Measurements from ENCODE around the gene ASL.
"Not testable (repeated sequence)": the region's sequence is repeated elsewhere in the genome, so short reads cannot be mapped to it uniquely, and the experiment has no call there.

ASL gene

GRCh38 chr7:66052447-66052846, 23.2 kb upstream of the ASL start:
- no peak for ATAC-seq
- no peaks in the 10 kb centered on the region for H3K9me3 Mint-ChIP-seq

GRCh38 chr7:66054063-66054462, 21.6 kb upstream of the ASL start:
- no peak overlapping the region for H3K27ac Mint-ChIP-seq
- no peaks in the 10 kb centered on the region for H3K9me3 Mint-ChIP-seq
- H3K4me3 Mint-ChIP-seq: no peak overlapping the region
- no peaks in the 10 kb centered on the region for H3K36me3 Mint-ChIP-seq (ENCODE audit: low read depth)
- DNase-seq (no peak), ATAC-seq (no peak)
- H3K4me1 Mint-ChIP-seq: no peaks in the 10 kb centered on the region
- no peaks in the 10 kb centered on the region for H3K27me3 Mint-ChIP-seq

More at GRCh38 chr7:66052447-66052846, 23.2 kb upstream of the ASL start:
- DNase-seq: no peak
- Mint-ChIP-seq H3K27ac (no peak overlapping the region), H3K4me3 (no peak overlapping the region), H3K4me1 (no peaks in the 10 kb centered on the region), H3K27me3 (no peaks in the 10 kb centered on the region), H3K36me3 (ENCODE audit: low read depth) (no peaks in the 10 kb centered on the region)

- Mint-ChIP-seq H3K4me1 (no peaks in the 10 kb centered on the region), H3K36me3 (ENCODE audit: low read depth) (no peaks in the 10 kb centered on the region), H3K27ac (no peak overlapping the region), H3K9me3 (no peaks in the 10 kb centered on the region), H3K27me3 (no peaks in the 10 kb centered on the region), H3K4me3 (no peak overlapping the region)
- no peak for DNase-seq
- no peak for ATAC-seq
Measured at GRCh38 chr7:66055321-66055956, 20.2 kb upstream of the ASL start.

GRCh38 chr7:66060796-66061195, 14.8 kb upstream of the ASL start:
- no peak overlapping the region for H3K4me3 Mint-ChIP-seq
- no peaks in the 10 kb centered on the region for H3K4me1 Mint-ChIP-seq
- H3K27ac Mint-ChIP-seq: no peak overlapping the region
- DNase-seq (no peak), ATAC-seq (no peak)
- no peaks in the 10 kb centered on the region for H3K9me3 Mint-ChIP-seq
- H3K36me3 Mint-ChIP-seq (ENCODE audit: low read depth): no peaks in the 10 kb centered on the region
- no peaks in the 10 kb centered on the region for H3K27me3 Mint-ChIP-seq

GRCh38 chr7:66069732-66070131, 5.9 kb upstream of the ASL start:
- Mint-ChIP-seq H3K27ac (no peak overlapping the region), H3K9me3 (no peaks in the 10 kb centered on the region), H3K36me3 (ENCODE audit: low read depth) (no peaks in the 10 kb centered on the region), H3K4me1 (no peaks in the 10 kb centered on the region), H3K4me3 (no peak overlapping the region), H3K27me3 (no peaks in the 10 kb centered on the region)
- DNase-seq (no peak), ATAC-seq (no peak)

- Mint-ChIP-seq H3K4me3 (no peak overlapping the region), H3K27ac (no peak overlapping the region), H3K27me3 (no peaks in the 10 kb centered on the region), H3K36me3 (ENCODE audit: low read depth) (no peaks in the 10 kb centered on the region), H3K9me3 (no peaks in the 10 kb centered on the region), H3K4me1 (peaks cover 1% of the 10 kb centered on the region)
- ATAC-seq: no peak
- no peak for DNase-seq
Measured at GRCh38 chr7:66070222-66070621, 5.4 kb upstream of the ASL start.

DNA sequence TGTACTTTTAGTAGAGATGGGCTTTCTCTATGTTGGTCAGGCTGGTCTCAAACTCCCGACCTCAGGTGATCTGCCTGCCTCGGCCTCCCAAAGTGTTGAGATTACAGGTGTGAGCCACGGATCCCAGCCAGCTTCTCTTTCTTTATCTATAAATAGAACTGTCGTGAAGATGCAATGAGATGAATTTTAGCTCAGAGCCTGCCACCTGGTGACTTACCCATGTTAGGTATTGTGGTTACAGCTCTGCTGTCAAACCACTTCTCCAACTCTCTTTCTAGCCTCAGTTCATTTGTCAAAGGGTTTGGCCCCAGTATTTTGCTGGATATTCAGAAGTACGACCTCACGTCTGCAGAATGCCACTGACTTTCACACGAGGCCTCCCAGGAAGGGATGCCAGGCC, 3.4 kb upstream of the ASL start:
- not testable (repeated sequence) for H3K27me3 Mint-ChIP-seq; ATAC-seq; H3K27ac Mint-ChIP-seq; H3K36me3 Mint-ChIP-seq (ENCODE audit: low read depth); H3K9me3 Mint-ChIP-seq; H3K4me3 Mint-ChIP-seq; DNase-seq
- H3K4me1 Mint-ChIP-seq: peaks cover 13% of the 10 kb centered on the region

GRCh38 chr7:66076462-66077329, 1.1 kb downstream of the ASL start:
- Mint-ChIP-seq H3K9me3 (no peaks in the 10 kb centered on the region), H3K36me3 (ENCODE audit: low read depth) (no peaks in the 10 kb centered on the region), H3K4me1 (peaks cover 16% of the 10 kb centered on the region), H3K27ac (peak overlapping the region; percentile 59), H3K4me3 (peak overlapping the region; percentile 79), H3K27me3 (no peaks in the 10 kb centered on the region)
- DNase-seq (no peak), ATAC-seq (no peak)

- H3K27me3 Mint-ChIP-seq: no peaks in the 10 kb centered on the region
- no peak for ATAC-seq
- H3K4me1 Mint-ChIP-seq: peaks cover 16% of the 10 kb centered on the region
- no peak for DNase-seq
- no peak overlapping the region for H3K4me3 Mint-ChIP-seq
- no peaks in the 10 kb centered on the region for H3K9me3 Mint-ChIP-seq
- H3K27ac Mint-ChIP-seq: no peak overlapping the region
- H3K36me3 Mint-ChIP-seq (ENCODE audit: low read depth): no peaks in the 10 kb centered on the region
Measured at GRCh38 chr7:66078067-66078466, 2.4 kb downstream of the ASL start.

DNA sequence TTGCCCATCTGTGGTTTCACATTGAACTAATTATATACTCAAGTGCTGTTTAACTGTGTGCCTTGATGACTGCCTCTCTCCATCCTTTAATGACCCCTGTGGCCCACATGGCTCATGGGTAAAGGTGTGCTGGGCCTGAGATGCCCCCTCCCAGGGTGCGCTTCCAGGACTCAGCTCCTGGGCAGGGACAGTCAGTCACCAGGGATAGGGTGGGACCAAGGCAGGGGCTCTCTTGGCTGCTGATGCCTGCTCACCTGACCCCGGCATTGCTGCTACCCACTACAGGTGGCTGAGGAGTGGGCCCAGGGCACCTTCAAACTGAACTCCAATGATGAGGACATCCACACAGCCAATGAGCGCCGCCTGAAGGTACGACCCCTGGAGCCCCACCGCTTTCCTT, 6.5 kb downstream of the ASL start:
- Mint-ChIP-seq H3K27me3 (no peaks in the 10 kb centered on the region), H3K36me3 (ENCODE audit: low read depth) (peaks cover 3% of the 10 kb centered on the region), H3K4me3 (no peak overlapping the region), H3K9me3 (no peaks in the 10 kb centered on the region), H3K4me1 (peaks cover 4% of the 10 kb centered on the region), H3K27ac (no peak overlapping the region)
- no peak for ATAC-seq
- DNase-seq: no peak

DNA sequence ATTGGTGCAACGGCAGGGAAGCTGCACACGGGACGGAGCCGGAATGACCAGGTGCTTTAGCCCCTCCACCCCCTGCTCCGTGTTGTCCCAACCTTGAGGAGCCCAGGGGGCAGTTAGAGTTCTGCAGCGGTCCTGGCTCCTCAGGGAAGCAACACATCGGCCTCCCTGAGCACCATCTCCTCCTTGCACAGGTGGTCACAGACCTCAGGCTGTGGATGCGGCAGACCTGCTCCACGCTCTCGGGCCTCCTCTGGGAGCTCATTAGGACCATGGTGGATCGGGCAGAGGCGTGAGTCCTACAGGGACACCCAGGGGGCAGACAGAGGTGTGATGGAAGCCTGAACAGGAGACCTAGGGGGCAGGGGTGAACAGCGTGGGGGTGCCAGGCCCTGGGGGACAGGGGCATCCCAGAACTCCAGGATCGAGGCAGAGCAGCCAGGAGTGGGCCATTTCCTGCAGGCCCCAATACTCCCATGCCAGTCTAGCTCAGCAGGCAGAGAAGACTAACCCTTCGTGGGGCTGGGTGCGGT, 7.3 kb downstream of the ASL start:
- no peak overlapping the region for H3K27ac Mint-ChIP-seq
- ATAC-seq (no peak), DNase-seq (no peak)
- no peaks in the 10 kb centered on the region for H3K9me3 Mint-ChIP-seq
- no peaks in the 10 kb centered on the region for H3K4me1 Mint-ChIP-seq
- H3K4me3 Mint-ChIP-seq: no peak overlapping the region
- peaks cover 3% of the 10 kb centered on the region for H3K36me3 Mint-ChIP-seq (ENCODE audit: low read depth)
- no peaks in the 10 kb centered on the region for H3K27me3 Mint-ChIP-seq

- Mint-ChIP-seq H3K4me1 (no peaks in the 10 kb centered on the region), H3K9me3 (no peaks in the 10 kb centered on the region), H3K36me3 (ENCODE audit: low read depth) (peaks cover 3% of the 10 kb centered on the region), H3K27me3 (no peaks in the 10 kb centered on the region), H3K27ac (no peak overlapping the region), H3K4me3 (no peak overlapping the region)
- no peak for ATAC-seq
- DNase-seq: no peak
Measured at GRCh38 chr7:66083677-66084076, 8.1 kb downstream of the ASL start.

DNA sequence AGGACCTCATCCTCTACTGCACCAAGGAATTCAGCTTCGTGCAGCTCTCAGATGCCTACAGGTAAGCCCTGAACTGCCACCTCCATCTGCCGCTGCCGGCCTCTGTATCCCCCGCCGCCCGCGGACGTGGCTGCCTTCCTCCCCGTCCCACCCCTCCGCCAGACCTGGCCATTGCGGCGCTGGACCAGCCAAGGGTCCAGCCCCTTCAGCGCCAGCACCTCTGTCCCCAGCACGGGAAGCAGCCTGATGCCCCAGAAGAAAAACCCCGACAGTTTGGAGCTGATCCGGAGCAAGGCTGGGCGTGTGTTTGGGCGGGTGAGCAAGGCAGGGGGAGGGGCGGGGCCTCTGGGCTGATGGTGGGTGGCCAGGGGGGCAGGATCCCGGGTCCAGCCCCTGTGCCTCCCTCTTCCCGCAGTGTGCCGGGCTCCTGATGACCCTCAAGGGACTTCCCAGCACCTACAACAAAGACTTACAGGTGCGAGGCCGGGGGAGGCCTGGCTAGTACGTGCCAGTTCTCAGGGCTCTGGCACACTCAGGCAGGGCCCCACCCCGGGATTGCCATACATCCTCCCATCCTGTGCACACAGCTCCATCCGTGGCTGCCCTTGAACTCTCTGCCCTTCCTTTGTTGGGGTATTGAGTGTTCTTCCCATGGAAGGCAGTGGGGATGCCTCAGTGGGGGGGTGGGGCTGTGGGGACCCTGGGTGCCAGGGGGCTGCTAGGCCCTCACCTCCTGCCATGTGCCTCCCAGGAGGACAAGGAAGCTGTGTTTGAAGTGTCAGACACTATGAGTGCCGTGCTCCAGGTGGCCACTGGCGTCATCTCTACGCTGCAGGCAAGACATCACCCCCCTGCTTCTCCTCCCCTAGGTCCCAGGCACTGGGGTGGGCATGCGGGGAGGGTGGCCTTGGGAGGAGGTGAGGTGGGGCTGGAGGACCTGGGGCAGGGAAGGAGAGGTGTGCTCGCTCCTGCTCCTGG, 13.5 kb downstream of the ASL start:
- Mint-ChIP-seq H3K27ac (no peak overlapping the region), H3K9me3 (no peaks in the 10 kb centered on the region), H3K36me3 (ENCODE audit: low read depth) (no peaks in the 10 kb centered on the region), H3K4me3 (no peak overlapping the region), H3K27me3 (no peaks in the 10 kb centered on the region), H3K4me1 (no peaks in the 10 kb centered on the region)
- ATAC-seq (no peak), DNase-seq (no peak)

GRCh38 chr7:66092654-66093053, 17.0 kb downstream of the ASL start:
- ATAC-seq: no peak
- Mint-ChIP-seq H3K4me3 (no peak overlapping the region), H3K27me3 (no peaks in the 10 kb centered on the region), H3K4me1 (no peaks in the 10 kb centered on the region), H3K9me3 (no peaks in the 10 kb centered on the region), H3K36me3 (ENCODE audit: low read depth) (no peaks in the 10 kb centered on the region), H3K27ac (no peak overlapping the region)
- DNase-seq: no peak
